HG03520 (cell line): ENCODE data around the gene CEACAM1.
"Not testable (repeated sequence)": the region's sequence is repeated elsewhere in the genome, so short reads cannot be mapped to it uniquely, and the experiment has no call there.

ENCODE experiments used
- ATAC-seq: cut with Tn5 transposase; IDR thresholded peaks from one replicate; pipeline ENCODE4 v1.9.1; 2021; ENCODE audit warnings: mild to moderate bottlenecking, moderate library complexity; ENCODE audit not compliant: unreplicated experiment

CEACAM1 gene

GRCh38 chr19:42512743-42513304 lies 15.5 kb downstream of the CEACAM1 start:
- ATAC-seq, result peak; percentile 63

GRCh38 chr19:42512130-42512636 lies 16.1 kb downstream of the CEACAM1 start:
- no peak for ATAC-seq

GRCh38 chr19:42511340-42511739 lies 16.9 kb downstream of the CEACAM1 start:
- ATAC-seq, result no peak

GRCh38 chr19:42508892-42509444 lies 19.3 kb downstream of the CEACAM1 start:
- ATAC-seq, result no peak

- ATAC-seq, result no peak
These were observed 23.2 kb downstream of the CEACAM1 start for GRCh38 chr19:42505066-42505465.

- no peak for ATAC-seq
These were observed 26.5 kb downstream of the CEACAM1 start for GRCh38 chr19:42501733-42502132.

- ATAC-seq, result not testable (repeated sequence)
These were observed 27.0 kb downstream of the CEACAM1 start for GRCh38 chr19:42501243-42501642.

GRCh38 chr19:42498169-42498757 lies 30.0 kb downstream of the CEACAM1 start:
- ATAC-seq, result no peak

- ATAC-seq, result no peak
These were observed 30.7 kb downstream of the CEACAM1 start for GRCh38 chr19:42497492-42498168.

- ATAC-seq, result no peak
These were observed 31.7 kb downstream of the CEACAM1 start for GRCh38 chr19:42496460-42497133.

- ATAC-seq, result no peak
These were observed 32.6 kb downstream of the CEACAM1 start for GRCh38 chr19:42495663-42496062.

GRCh38 chr19:42494321-42494720 lies 34.0 kb downstream of the CEACAM1 start:
- no peak for ATAC-seq

GRCh38 chr19:42488783-42489521 lies 39.3 kb downstream of the CEACAM1 start:
- ATAC-seq, result no peak

- ATAC-seq, result no peak
These were observed 40.5 kb downstream of the CEACAM1 start for GRCh38 chr19:42487798-42488178.

GRCh38 chr19:42487032-42487797 lies 41.1 kb downstream of the CEACAM1 start:
- ATAC-seq, result no peak

GRCh38 chr19:42485036-42485435 lies 43.2 kb downstream of the CEACAM1 start:
- not testable (repeated sequence) for ATAC-seq

- ATAC-seq, result no peak
These were observed 47.8 kb downstream of the CEACAM1 start for GRCh38 chr19:42480335-42481095.

GRCh38 chr19:42479736-42480135 lies 48.5 kb downstream of the CEACAM1 start:
- no peak for ATAC-seq

- ATAC-seq, result no peak
These were observed 49.4 kb downstream of the CEACAM1 start for GRCh38 chr19:42478765-42479311.
